Upper lobe of left lung (tissue), 6 donors: ENCODE measurements around the gene ONECUT3. TPM values are rescaled to one million over a fixed set of nuclear protein-coding genes. Genes with fewer than 3 reads are reported as not detected.

Experiments
- ATAC-seq, 2 donors: fragments of 200-7000 bp; cut with Tn5 transposase; one replicate each; pipeline ENCODE4 v1.9.1; 2022; ENCODE audit warnings: mild to moderate bottlenecking in 2 of 2, moderate library complexity in 2 of 2; ENCODE audit not compliant: low FRiP score in 2 of 2
- DNase-seq, 2 donors: peaks; one replicate each; pipeline ENCODE4 v3.0.0-alpha.2; 2019 to 2020
- H3K27ac ChIP-seq, 4 donors: fragments of 200-600 bp; sonication (generic); one replicate each; pipeline ENCODE4 v1.5.1; 2016 to 2019
- H3K27me3 ChIP-seq, 4 donors: fragments of 200-600 bp; sonication (generic); one replicate each; pipeline ENCODE4 v1.5.1; 2017 to 2019
- H3K36me3 ChIP-seq, 4 donors: fragments of 200-600 bp; sonication (generic); one replicate each; pipeline ENCODE4 v1.5.1; 2016 to 2019
- H3K4me1 ChIP-seq, 4 donors: fragments of 200-600 bp; sonication (generic); one replicate each; pipeline ENCODE4 v1.5.1; 2018 to 2019
- H3K4me3 ChIP-seq, 4 donors: fragments of 200-600 bp; sonication (generic); one replicate each; pipeline ENCODE4 v1.5.1; 2017 to 2019; ENCODE audit warnings: mild to moderate bottlenecking in 2 of 4, moderate library complexity in 1 of 4
- H3K9me3 ChIP-seq, 4 donors: fragments of 200-600 bp; sonication (generic); one replicate each; pipeline ENCODE4 v1.5.1; 2018 to 2019
- EP300 ChIP-seq, 4 donors: sonication (generic); formaldehyde crosslinking; IDR thresholded peaks; one replicate each; pipeline ENCODE4 v1.5.1; 2017; ENCODE audit warnings: antibody characterized with exemption in 4 of 4, control low read depth in 2 of 4
- POLR2A ChIP-seq, 4 donors: fragments of 450-650 bp; IDR thresholded peaks; one replicate each; pipeline ENCODE4 v1.5.1; 2016 to 2017; ENCODE audit warnings: antibody characterized with exemption in 4 of 4, mild to moderate bottlenecking in 2 of 4
- POLR2AphosphoS5 ChIP-seq, 2 donors: sonication (generic); formaldehyde crosslinking; IDR thresholded peaks; one replicate each; pipeline ENCODE4 v1.5.1; 2017; ENCODE audit warnings: antibody characterized with exemption in 2 of 2
- WGBS, 2 donors: methylation state at CpG; one replicate each; pipeline ENCODE4 v1.1.5; 2017 to 2018; 5-methylcytosine and 5-hydroxymethylcytosine counted together
- total RNA-seq, 6 donors: library from RNA; depleted of rRNA in 4 of 6; stranded (reverse); fragments of >200 nt in 4 of 6; gene quantifications; one replicate each; pipeline versions ENCODE4 v1.1.0 to v1.2.1, GENCODE V29; 2016 to 2021
- TF ChIP-seq, protein P1 (sequence below), 6 experiments: fragments of 450-650 bp in 4 of 6; fragments of 200-600 bp in 2 of 6; sonication (generic) in 2 of 6; IDR thresholded peaks; one replicate each; pipeline ENCODE4 v1.5.1; 2016 to 2019; ENCODE audit warnings: antibody characterized with exemption in 6 of 6
- donor health status: DM: no; HTN: no; CAD: no; lungs with moderate emphysema.
- donor health status: DM: no; HTN: yes; CAD: no; lungs with severe emphysema.

The ONECUT3 gene
- total RNA-seq, 6 donors from 2014 or later: not detected

DNA sequence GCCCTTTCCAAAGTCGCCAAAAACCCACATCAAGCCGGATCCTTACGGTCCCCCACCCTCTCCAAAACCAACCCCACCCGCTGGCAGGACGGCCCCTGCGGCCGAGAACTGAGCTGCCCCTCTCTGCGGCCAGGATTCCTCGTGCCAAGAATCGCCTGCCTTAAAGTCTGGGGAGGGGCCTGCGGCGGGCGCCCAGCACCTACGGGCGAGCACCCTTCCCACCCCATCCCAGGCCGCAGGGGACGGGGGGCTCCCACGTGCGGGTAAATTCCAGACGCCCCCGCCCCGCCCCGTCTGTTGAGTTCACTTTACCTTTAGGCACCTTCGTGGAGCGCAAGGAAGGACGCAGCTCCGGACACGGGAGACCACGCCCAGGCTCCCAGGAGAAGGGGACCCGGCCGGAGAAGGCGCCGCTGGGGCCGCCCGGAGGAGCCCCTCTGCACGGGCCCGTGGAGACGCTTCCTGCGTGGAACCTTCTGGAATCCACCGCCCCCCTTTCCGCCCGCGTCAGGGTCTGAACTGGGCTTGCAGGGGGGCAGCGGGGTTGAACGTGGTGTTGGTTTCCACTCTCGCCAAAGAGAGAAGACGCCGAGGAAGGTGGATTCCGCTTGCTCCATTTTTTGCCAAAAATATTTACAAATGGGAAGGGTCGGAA, 22.8 kb downstream of the ONECUT3 start:
- H3K27me3 ChIP-seq: peaks cover 0 to 52% (median 23%) of the 10 kb centered on the region in 4 donors

DNA sequence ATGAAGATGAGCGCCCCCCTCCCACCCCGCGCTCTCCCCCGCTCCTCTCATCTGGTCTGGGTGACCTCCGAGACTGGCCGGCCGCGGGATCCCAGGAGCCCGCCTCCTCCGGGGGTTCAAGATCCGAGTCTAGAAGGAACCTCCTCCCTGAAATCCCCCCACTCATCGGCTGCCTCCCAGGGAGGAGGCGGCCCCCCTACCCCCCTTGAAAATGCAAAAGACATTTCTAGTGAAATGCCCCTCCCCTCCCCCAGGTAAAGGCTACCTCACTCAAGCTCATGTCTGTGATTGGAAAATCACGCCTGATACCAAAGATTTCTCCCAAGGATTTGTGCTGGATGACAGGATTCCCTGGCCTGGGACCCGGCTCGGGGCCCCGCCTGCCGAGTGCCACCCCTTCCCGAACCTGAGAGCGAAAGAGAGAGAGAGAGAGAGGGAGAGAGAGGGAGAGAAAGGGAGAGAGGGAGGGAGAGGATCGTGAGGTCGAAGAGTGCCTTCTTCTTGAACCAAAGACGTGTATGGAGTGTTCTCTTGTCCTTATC, 23.4 kb downstream of the ONECUT3 start:
- ATAC-seq: no peak
- WGBS, 2 donors: 6% methylated on average over 10 to 23 of the region's 23 CpGs

More for the DNA sequence above, 22.8 kb downstream of the ONECUT3 start:
- H3K9me3 ChIP-seq: peaks cover 1 to 15% (median 12%) of the 10 kb centered on the region in 4 donors
- TF ChIP-seq POLR2A (IDR thresholded peaks at IDR 0.05) (no peak), EP300 (IDR thresholded peaks at IDR 0.05) (no peak)
- TF ChIP-seq, protein P1, sequence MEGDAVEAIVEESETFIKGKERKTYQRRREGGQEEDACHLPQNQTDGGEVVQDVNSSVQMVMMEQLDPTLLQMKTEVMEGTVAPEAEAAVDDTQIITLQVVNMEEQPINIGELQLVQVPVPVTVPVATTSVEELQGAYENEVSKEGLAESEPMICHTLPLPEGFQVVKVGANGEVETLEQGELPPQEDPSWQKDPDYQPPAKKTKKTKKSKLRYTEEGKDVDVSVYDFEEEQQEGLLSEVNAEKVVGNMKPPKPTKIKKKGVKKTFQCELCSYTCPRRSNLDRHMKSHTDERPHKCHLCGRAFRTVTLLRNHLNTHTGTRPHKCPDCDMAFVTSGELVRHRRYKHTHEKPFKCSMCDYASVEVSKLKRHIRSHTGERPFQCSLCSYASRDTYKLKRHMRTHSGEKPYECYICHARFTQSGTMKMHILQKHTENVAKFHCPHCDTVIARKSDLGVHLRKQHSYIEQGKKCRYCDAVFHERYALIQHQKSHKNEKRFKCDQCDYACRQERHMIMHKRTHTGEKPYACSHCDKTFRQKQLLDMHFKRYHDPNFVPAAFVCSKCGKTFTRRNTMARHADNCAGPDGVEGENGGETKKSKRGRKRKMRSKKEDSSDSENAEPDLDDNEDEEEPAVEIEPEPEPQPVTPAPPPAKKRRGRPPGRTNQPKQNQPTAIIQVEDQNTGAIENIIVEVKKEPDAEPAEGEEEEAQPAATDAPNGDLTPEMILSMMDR (IDR thresholded peaks at IDR 0.05): no peak
- ATAC-seq (no peak), DNase-seq (no peak)
- H3K36me3 ChIP-seq: no peaks in the 10 kb centered on the region
- no peak overlapping the region for H3K4me3 ChIP-seq
- peaks cover 0 to 6% (median 2%) of the 10 kb centered on the region in 4 donors for H3K4me1 ChIP-seq
- H3K27ac ChIP-seq: no peak overlapping the region
- 3 to 4% methylated on average over 15 to 39 of the region's 50 CpGs for WGBS, 2 donors

DNA sequence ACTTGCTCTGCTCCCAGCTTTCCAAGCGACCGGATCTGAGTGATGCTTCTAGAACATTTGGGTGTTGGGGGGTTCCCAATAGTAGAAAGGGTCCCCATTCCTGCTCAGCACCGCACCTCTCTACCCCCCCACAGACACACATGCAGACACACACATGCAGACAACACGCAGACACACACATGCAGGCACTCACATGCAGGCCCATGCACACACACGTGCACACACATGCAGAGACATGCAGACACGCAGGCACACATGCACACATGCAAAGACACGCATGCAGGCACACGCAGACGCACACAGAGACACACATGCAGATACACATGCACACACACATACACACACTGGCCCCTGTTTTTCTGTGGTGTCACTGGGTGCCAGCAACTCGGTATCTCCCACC, 23.8 kb downstream of the ONECUT3 start:
- Histone ChIP-seq H3K36me3 (no peaks in the 10 kb centered on the region), H3K9me3 (peaks cover 7 to 16% (median 16%) of the 10 kb centered on the region in 4 donors), H3K4me1 (peaks cover 0 to 6% (median 2%) of the 10 kb centered on the region in 4 donors), H3K27ac (no peak overlapping the region), H3K27me3 (peaks cover 0 to 52% (median 23%) of the 10 kb centered on the region in 4 donors), H3K4me3 (no peak overlapping the region)
- TF ChIP-seq, protein P1 (IDR thresholded peaks at IDR 0.05): no peak
- no peak for TF ChIP-seq EP300 (IDR thresholded peaks at IDR 0.05)
- no peak for TF ChIP-seq POLR2AphosphoS5 (IDR thresholded peaks at IDR 0.05)
- TF ChIP-seq POLR2A (IDR thresholded peaks at IDR 0.05): no peak
- no peak for ATAC-seq
- DNase-seq: no peak
- 15 to 60% methylated on average over 4 to 9 of the region's 10 CpGs for WGBS, 2 donors

More for the DNA sequence above, 23.4 kb downstream of the ONECUT3 start:
- Histone ChIP-seq H3K4me1 (peaks cover 0 to 6% (median 2%) of the 10 kb centered on the region in 4 donors), H3K27me3 (peaks cover 0 to 52% (median 23%) of the 10 kb centered on the region in 4 donors), H3K4me3 (no peak overlapping the region), H3K9me3 (peaks cover 3 to 12% (median 11%) of the 10 kb centered on the region in 4 donors), H3K27ac (no peak overlapping the region), H3K36me3 (no peaks in the 10 kb centered on the region)
- DNase-seq: no peak
- TF ChIP-seq POLR2AphosphoS5 (IDR thresholded peaks at IDR 0.05): no peak
- TF ChIP-seq, protein P1 (IDR thresholded peaks at IDR 0.05): no peak
- TF ChIP-seq EP300 (IDR thresholded peaks at IDR 0.05): no peak
- no peak for TF ChIP-seq POLR2A (IDR thresholded peaks at IDR 0.05)

DNA sequence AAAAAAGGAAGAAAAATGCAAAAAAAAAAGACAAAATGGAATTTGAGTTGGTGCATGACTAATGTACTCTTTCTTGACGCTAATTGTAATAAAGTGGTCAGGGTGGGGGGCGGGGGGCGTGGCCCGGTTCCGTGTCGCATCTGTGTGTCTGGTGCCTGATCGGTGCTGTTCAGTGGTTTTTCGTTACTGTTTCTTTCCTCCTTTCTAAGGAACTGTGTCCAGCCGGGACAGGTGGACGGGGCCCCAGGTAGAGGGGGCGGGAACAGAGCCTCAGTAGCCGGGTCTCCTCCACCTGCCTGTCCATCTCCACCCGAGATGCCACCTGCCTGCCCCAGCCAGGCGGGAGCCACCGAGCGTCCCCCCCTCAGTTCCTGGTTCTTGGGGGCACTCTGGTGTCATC, 26.3 kb downstream of the ONECUT3 start:
- WGBS, 2 donors: 17 to 55% methylated on average over 15 to 16 of the region's 16 CpGs
- TF ChIP-seq POLR2A (IDR thresholded peaks at IDR 0.05) (no peak), POLR2AphosphoS5 (IDR thresholded peaks at IDR 0.05) (no peak)
- peaks cover 8 to 20% (median 17%) of the 10 kb centered on the region in 4 donors for H3K9me3 ChIP-seq
- ATAC-seq: no peak
- DNase-seq: no peak
- H3K4me1 ChIP-seq: peaks cover 0 to 6% (median 2%) of the 10 kb centered on the region in 4 donors
- H3K4me3 ChIP-seq: no peak overlapping the region
- no peak overlapping the region for H3K27ac ChIP-seq
- no peaks in the 10 kb centered on the region for H3K36me3 ChIP-seq
- H3K27me3 ChIP-seq: peaks cover 0 to 44% (median 23%) of the 10 kb centered on the region in 4 donors

DNA sequence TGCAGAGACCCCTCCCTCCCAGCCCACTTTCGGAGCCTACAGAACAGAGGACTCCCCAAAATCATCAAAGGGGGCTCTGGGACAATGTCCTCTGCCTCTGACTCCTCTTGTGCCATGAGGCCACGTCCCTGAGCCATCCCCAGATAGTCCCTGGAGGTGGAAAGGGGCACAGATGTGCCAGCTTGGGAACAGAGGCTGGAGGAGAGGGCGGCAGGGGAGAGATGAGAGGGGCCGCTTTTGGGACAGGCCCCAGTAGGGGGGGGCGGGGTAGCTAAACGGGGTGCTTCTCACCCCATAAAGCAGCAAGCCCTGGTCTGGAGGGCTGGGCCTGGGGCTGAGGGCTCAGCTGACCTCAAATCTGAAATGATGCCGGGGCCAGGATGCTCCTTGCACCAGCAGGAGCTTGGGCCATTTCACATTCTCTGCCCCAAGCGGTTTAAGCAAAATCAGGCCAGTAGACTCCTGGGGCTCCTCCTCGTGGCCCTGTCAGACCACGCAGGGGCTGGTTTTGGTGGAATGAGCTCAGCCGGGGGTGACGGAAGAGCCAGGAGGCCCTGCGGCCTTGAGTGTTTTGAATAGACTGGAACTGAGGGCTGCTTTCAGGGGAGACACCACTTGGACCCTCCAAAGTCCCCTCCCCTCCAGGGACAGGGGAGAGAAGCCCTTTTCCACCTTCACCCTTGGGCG, 27.1 kb downstream of the ONECUT3 start:
- TF ChIP-seq, protein P1 (IDR thresholded peaks at IDR 0.05): no peak
- TF ChIP-seq EP300 (IDR thresholded peaks at IDR 0.05) (no peak), POLR2A (IDR thresholded peaks at IDR 0.05) (no peak), POLR2AphosphoS5 (IDR thresholded peaks at IDR 0.05) (no peak)
- Histone ChIP-seq H3K27me3 (peaks cover 0 to 36% (median 17%) of the 10 kb centered on the region in 4 donors), H3K27ac (no peak overlapping the region), H3K9me3 (peaks cover 8 to 13% (median 10%) of the 10 kb centered on the region in 4 donors), H3K4me1 (peaks cover 0 to 6% (median under 1%) of the 10 kb centered on the region in 4 donors), H3K4me3 (no peak overlapping the region), H3K36me3 (no peaks in the 10 kb centered on the region)
- 31 to 54% methylated on average over 7 to 14 of the region's 14 CpGs for WGBS, 2 donors
- DNase-seq (no peak), ATAC-seq (no peak)
